Naive thymus-derived CD8-positive, alpha-beta T cell (primary cell): ENCODE measurements around the gene LY9. TPM values are rescaled to one million over a fixed set of nuclear protein-coding genes. Genes with fewer than 3 reads are reported as not detected.
A peak's percentile ranks its signal among the peaks of the same experiment; 100 is the strongest.
"Not testable (repeated sequence)": the region's sequence is repeated elsewhere in the genome, so short reads cannot be mapped to it uniquely, and the experiment has no call there.

ENCODE experiments used
- ATAC-seq, 2 donors: fragments of 150-1000 bp; cut with Tn5 transposase in 1 of 2; sonication (Bioruptor Pico), chemical (Tn5 transposase) in 1 of 2; 1 replicate in 1 of 2; 2 replicates in 1 of 2; pipeline ENCODE4 v1.10.0; 2021; ENCODE audit warnings: mild to moderate bottlenecking in 2 of 2, moderate library complexity in 2 of 2
- POLR2A ChIA-PET: fragments of 350-600 bp; sonication (Branson Sonifier 250); formaldehyde crosslinking; loops from one replicate; lab custom pipeline; 2021; ENCODE audit warnings: antibody characterized with exemption; lab: Charles Lee
- DNase-seq, 10 donors: peaks; one replicate each; pipeline versions ENCODE4 v3.0.0 to v3.0.0-alpha.2; 2020 to 2022
- H3K27ac Mint-ChIP-seq, 10 donors: one replicate each; pipeline ENCODE4 v1.8.0; 2020 to 2022; ENCODE audit warnings: mild to moderate bottlenecking in 10 of 10, mixed read lengths in 10 of 10, moderate library complexity in 4 of 10, inconsistent platforms in 1 of 10
- H3K27me3 Mint-ChIP-seq, 5 donors: one replicate each; pipeline ENCODE4 v1.8.0; 2021 to 2022; ENCODE audit warnings: mixed read lengths in 5 of 5
- H3K36me3 Mint-ChIP-seq, 3 donors: one replicate each; pipeline ENCODE4 v1.8.0; 2020 to 2022; ENCODE audit warnings: mixed read lengths in 3 of 3, mild to moderate bottlenecking in 2 of 3, inconsistent platforms in 1 of 3
- H3K4me1 Mint-ChIP-seq, 4 donors: one replicate each; pipeline ENCODE4 v1.8.0; 2021 to 2022; ENCODE audit warnings: mixed read lengths in 4 of 4
- H3K4me3 Mint-ChIP-seq, 10 donors: one replicate each; pipeline ENCODE4 v1.8.0; 2020 to 2022; ENCODE audit warnings: mild to moderate bottlenecking in 10 of 10, mixed read lengths in 10 of 10, moderate library complexity in 6 of 10, inconsistent platforms in 1 of 10
- H3K9me3 Mint-ChIP-seq, 9 donors: one replicate each; pipeline ENCODE4 v1.8.0; 2020 to 2022; ENCODE audit warnings: mixed read lengths in 9 of 9, mild to moderate bottlenecking in 3 of 9, inconsistent platforms in 1 of 9, moderate library complexity in 1 of 9
- polyA plus RNA-seq, 3 donors: library from polyadenylated mRNA; unstranded; fragments of 300-500 nt; fragmentation: Illumina TruSeq; gene quantifications; one replicate each; pipeline ENCODE4 v1.2.3, GENCODE V29; 2021
- total RNA-seq, 8 experiments: library from RNA in 2 of 8; stranded (reverse) in 2 of 8; gene quantifications; one replicate each; pipeline ENCODE4 v1.2.3 and lab custom pipeline; 2021 to 2026

Gene LY9
- total and polyA plus RNA-seq, 5 experiments from 2014 or later = 150 to 223 (median 167) TPM

DNA sequence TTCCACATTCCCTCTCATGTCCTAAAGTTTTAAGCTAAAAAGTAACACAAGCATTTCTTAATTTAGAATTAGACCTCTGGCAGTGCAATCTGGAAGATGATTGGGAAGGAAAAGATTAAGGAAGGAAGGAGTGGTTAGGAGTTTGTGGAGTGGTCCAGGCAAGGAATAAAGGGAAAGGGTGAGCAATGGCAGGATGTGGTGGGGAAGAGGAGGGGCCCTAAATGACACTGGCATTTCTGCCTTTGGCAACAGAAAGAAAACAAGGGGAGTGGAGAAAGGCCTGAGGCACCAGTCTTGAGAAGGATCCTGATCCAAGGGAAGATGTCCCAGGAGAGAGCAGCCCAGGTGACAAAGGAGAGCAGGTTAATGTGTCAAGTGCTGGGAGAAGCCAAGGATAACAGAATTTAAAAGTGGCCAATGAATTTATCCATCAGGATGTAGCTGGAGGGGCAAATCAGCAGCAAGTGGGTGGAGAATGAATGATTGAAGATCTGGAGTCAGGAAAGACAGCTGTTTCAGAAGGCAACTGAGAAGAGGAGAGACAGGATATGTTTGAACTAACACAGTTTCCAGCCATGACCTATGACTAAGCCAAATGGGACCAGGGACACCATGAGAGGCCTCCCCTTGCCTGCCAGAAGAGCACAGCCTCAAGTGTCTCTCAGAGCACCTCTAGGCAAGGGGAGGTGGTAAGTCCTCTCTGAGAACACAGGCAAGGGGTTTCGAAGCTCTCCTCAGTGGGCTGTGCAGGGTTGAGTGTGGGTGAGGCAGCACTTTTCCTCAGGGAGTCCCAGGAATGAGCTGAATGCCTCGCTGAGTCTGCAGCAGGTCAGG, 20.9 kb upstream of the LY9 start:
- POLR2A ChIA-PET = interaction anchor here (1.2 to 2.5 kb wide), 2 partner anchors 22 to 55 kb away, joined by 3 to 10 read pairs; no protein-coding TSS in a partner anchor
- DNase-seq (no peak), ATAC-seq (no peak)
- no peaks in the 10 kb centered on the region for H3K9me3 Mint-ChIP-seq
- no peak overlapping the region for H3K4me3 Mint-ChIP-seq
- no peaks in the 10 kb centered on the region for H3K36me3 Mint-ChIP-seq
- H3K27ac Mint-ChIP-seq = peak overlapping the region in 6 of 10 donors; percentile 4 to 64 (median 49)
- no peaks in the 10 kb centered on the region for H3K27me3 Mint-ChIP-seq
- H3K4me1 Mint-ChIP-seq = peaks cover 10 to 29% (median 13%) of the 10 kb centered on the region in 4 donors

DNA sequence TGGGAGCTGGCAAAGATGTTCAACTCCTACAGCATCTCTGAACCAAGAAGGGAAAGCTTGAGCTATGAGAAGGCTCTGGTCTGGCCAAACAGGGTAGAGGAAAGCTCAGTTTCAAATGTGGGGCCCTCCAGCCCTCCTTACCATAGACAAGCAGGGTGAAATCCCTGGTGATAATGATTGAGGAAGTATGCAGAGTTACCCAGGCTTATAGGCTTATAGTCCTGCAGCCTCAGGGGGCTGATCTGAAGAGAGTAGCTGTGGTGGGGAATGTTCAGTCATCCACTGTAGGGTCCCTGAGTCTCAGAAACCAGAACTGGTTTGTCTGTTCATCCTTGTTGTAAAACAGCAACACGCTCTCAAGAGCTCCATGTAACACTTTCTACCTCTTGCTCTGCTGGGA, 19.8 kb upstream of the LY9 start:
- POLR2A ChIA-PET = interaction anchor here (1.2 to 2.5 kb wide), 3 partner anchors 21 to 56 kb away, joined by 3 to 10 read pairs (median 7); no protein-coding TSS in a partner anchor
- DNase-seq = no peak
- peak in 1 of 2 donors; percentile 44 for ATAC-seq

DNA sequence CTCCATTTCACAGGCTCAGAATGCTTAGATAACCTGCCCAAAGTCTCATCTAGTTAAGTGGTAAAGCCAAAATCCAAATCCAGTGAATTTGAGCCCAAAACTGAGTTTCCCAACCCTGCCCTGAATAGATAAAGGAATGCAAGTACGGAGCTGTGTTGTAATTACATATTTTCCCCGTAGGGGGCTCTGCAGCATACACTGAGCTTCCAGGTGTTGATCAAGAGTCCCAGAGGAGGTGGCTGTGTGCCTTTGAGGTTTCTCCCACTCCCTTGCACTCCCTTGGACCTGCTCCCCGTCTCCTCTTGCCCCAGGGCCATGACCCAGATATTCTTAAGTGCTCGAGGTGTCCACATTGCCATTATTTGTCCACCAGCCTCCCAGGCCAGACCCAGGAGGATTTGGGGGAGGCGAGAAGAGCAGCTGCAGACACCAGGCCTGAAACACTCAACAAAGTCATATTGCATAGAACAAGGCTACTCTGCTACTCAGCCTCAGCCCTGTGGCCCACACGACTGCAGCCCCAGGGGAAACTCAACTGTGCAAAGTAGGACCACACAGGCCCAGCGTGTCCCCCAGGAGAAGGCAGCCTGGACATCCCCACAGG, 18.4 kb upstream of the LY9 start:
- Mint-ChIP-seq H3K9me3 (no peaks in the 10 kb centered on the region), H3K4me3 (no peak overlapping the region), H3K27ac (peak overlapping the region in 4 of 10 donors; percentile 13 to 62 (median 31)), H3K4me1 (peaks cover 10 to 43% (median 15%) of the 10 kb centered on the region in 4 donors), H3K36me3 (no peaks in the 10 kb centered on the region), H3K27me3 (no peaks in the 10 kb centered on the region)
- POLR2A ChIA-PET = interaction anchor here (0.6 to 2.5 kb wide), 6 partner anchors 9 to 174 kb away, joined by 3 to 14 read pairs (median 5); partner anchors contain the start of gene LY9
- peak in 8 of 10 donors; percentile 26 to 75 (median 61) for DNase-seq
- ATAC-seq = peak; percentile 77 to 80

More for the DNA sequence above, 19.8 kb upstream of the LY9 start:
- peaks cover 10 to 30% (median 13%) of the 10 kb centered on the region in 4 donors for H3K4me1 Mint-ChIP-seq
- no peaks in the 10 kb centered on the region for H3K9me3 Mint-ChIP-seq
- H3K36me3 Mint-ChIP-seq = no peaks in the 10 kb centered on the region
- no peak overlapping the region for H3K4me3 Mint-ChIP-seq
- no peaks in the 10 kb centered on the region for H3K27me3 Mint-ChIP-seq
- peak overlapping the region in 3 of 10 donors; percentile 40 to 53 (median 43) for H3K27ac Mint-ChIP-seq

DNA sequence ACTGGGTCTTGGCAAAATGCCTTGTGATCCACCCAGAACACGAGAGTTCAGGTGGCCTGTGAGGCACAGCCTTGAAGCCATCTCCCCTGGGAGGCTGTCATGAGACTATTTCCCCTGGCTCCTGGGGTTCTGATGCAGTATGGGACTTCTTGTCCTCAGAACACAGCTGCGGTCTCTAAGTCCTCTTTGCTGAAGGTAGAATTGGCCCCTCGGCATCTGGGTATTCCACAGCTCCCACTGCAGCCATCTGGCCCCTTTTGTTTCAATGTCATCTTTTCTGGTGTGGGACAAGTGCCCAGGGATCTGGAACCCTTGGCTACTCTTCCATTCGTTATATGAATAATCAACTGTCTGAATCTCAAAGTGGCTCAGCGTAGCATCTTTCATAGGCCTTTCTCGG, 17.0 kb upstream of the LY9 start:
- H3K36me3 Mint-ChIP-seq = no peaks in the 10 kb centered on the region
- no peak overlapping the region for H3K4me3 Mint-ChIP-seq
- H3K27ac Mint-ChIP-seq = no peak overlapping the region
- no peaks in the 10 kb centered on the region for H3K27me3 Mint-ChIP-seq
- H3K9me3 Mint-ChIP-seq = no peaks in the 10 kb centered on the region
- peaks cover 12 to 46% (median 17%) of the 10 kb centered on the region in 4 donors for H3K4me1 Mint-ChIP-seq
- DNase-seq = no peak
- ATAC-seq = no peak
- POLR2A ChIA-PET = no interaction called here

DNA sequence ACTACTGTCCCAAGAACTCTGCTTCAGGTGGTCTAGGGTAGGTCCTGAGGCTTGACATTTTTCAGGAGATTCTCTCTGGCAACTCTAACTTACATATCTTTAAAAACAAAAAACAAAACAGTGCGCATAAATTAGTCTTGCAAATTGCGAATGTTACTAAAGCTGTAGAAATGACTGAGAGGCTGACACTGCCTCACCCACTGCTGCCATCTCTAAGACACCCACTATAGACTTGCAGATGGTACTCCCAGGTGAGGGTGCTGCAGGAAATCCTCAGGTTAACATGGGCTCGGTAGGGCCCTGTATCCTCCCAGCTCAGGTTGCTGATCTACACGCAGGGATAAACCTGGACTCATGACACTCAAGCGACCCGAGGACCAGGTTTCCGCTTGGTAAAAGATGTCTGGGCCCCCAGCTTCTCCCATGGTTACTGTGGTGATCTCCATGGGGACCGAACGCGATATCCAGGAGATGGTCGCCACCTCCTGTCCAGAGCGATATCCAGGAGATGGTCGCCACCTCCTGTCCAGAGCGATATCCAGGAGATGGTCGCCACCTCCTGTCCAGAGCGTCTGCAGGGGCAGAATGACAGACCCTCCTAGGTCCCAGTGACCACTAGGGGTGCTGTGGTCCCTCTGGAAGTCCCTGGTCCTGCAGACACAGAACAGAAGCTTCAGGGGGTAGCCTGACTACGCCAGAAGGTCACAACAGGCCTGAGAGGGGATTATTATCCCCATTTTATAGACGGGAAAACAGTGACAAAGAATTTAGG, 16.2 kb upstream of the LY9 start:
- no peak overlapping the region for H3K4me3 Mint-ChIP-seq
- no peaks in the 10 kb centered on the region for H3K9me3 Mint-ChIP-seq
- peaks cover 10 to 44% (median 14%) of the 10 kb centered on the region in 4 donors for H3K4me1 Mint-ChIP-seq
- ATAC-seq (peak; percentile 55 to 60), DNase-seq (peak in 8 of 10 donors; percentile 19 to 68 (median 39))
- no peaks in the 10 kb centered on the region for H3K27me3 Mint-ChIP-seq
- H3K27ac Mint-ChIP-seq = no peak overlapping the region
- POLR2A ChIA-PET = interaction anchor here (0.6 to 1.4 kb wide), 6 partner anchors 10 to 144 kb away, joined by 3 to 5 read pairs (median 3); partner anchors contain the start of gene LY9
- H3K36me3 Mint-ChIP-seq = no peaks in the 10 kb centered on the region

DNA sequence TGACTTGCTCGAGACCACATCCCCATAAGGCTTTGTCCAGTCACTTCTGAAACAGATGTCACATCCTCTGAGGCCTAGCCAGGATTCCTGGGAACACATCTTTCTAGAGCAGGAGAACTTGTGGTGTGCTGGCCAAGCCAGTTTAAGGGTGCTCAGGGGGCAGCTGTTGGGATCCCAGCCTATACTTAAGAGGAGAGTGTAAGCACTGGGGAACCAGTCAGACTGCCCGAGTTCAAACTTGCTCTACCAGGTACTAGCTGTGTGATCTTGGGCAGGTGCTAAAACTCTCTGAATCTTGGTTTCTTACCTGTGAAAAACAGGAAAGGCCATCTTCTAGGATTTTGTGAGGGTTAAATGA, 15.6 kb upstream of the LY9 start:
- Mint-ChIP-seq H3K4me3 (no peak overlapping the region), H3K27ac (no peak overlapping the region), H3K4me1 (peaks cover 6 to 39% (median 9%) of the 10 kb centered on the region in 4 donors), H3K27me3 (no peaks in the 10 kb centered on the region), H3K36me3 (no peaks in the 10 kb centered on the region), H3K9me3 (no peaks in the 10 kb centered on the region)
- no peak for DNase-seq
- no peak for ATAC-seq
- POLR2A ChIA-PET = interaction anchor here (0.6 to 1.4 kb wide), 5 partner anchors 11 to 145 kb away, joined by 3 to 5 read pairs (median 3); partner anchors contain the start of gene LY9

DNA sequence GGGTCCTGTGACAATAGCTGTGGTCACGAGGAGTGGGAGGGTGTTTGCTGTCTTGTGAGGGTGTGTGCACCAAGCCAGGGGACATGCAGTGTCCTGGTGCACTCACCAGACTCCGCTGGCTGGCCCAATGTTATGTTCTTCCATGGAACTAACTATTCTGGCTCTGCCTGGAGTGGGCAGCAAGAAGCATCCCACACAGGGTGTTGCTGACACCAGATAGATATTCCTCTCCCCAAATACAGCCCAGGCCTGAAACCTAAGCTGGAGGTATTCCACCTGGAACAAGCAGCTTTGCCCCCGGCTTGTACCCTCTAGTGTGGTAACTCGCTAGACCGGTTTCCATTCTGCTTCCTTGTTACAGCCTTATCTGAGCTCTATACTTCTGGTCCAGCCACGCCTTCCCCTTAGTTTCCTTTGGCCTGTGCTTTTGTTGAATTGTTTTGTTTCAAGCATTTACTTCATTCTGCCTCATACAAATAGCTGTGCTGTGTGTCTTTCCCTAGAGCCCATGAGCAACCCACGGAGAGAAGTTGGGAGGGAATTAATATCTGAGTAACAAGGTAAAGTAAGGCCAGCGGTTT, 14.7 kb upstream of the LY9 start:
- peak overlapping the region in 1 of 10 donors; percentile 90 for H3K27ac Mint-ChIP-seq
- no peaks in the 10 kb centered on the region for H3K36me3 Mint-ChIP-seq
- no peaks in the 10 kb centered on the region for H3K9me3 Mint-ChIP-seq
- POLR2A ChIA-PET = interaction anchor here (0.5 to 1.2 kb wide), 4 partner anchors 12 to 65 kb away, joined by 3 to 4 read pairs (median 3); no protein-coding TSS in a partner anchor
- H3K27me3 Mint-ChIP-seq = no peaks in the 10 kb centered on the region
- peaks cover 6 to 31% (median 9%) of the 10 kb centered on the region in 4 donors for H3K4me1 Mint-ChIP-seq
- H3K4me3 Mint-ChIP-seq = no peak overlapping the region
- no peak for DNase-seq
- no peak for ATAC-seq

DNA sequence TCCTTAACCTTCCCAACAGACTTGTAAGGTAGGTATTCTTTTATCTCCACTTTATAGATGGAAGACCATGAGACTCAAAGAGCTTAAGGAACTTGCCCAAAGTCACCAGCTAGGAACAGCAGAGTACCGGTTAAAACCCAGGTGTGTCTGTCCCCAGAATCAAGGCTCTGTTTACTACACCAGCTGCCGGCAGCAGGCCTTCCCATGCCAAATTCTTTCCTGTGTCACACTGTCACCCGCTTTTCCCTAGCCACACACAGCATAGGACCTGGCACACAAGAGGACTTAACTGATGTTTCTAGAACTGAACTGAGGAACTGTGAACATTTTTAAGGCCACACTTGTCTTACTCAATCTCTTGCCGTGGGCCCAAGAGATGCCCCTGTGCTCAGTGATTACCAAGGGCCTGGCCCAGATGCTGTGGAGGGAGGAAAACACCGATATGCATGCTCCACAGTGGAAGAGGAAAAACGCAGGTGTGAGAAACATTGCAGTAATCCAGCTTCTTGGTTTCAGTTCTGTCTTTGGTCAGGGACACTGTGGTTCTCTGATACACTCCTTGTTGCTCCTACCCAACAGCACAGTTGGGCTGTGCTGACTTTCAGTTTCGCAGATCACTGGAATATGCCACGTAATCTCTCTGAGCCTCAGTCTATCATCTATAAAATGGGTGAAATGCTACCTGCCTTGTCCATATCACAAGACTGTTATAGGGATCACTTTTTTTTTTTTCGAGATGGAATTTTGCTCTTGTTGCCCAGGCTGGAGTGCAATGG, 13.9 kb upstream of the LY9 start:
- H3K27ac Mint-ChIP-seq = peak overlapping the region in 2 of 10 donors; percentile 36 to 90
- ATAC-seq = peak in 1 of 2 donors; percentile 50
- H3K4me3 Mint-ChIP-seq = peak overlapping the region in 3 of 10 donors; percentile 25 to 38 (median 25)
- H3K9me3 Mint-ChIP-seq = no peaks in the 10 kb centered on the region
- H3K4me1 Mint-ChIP-seq = peaks cover 6 to 26% (median 9%) of the 10 kb centered on the region in 4 donors
- POLR2A ChIA-PET = interaction anchor here (0.5 to 0.9 kb wide), 2 partner anchors 17 to 64 kb away, joined by 3 to 4 read pairs; no protein-coding TSS in a partner anchor
- no peak for DNase-seq
- no peaks in the 10 kb centered on the region for H3K36me3 Mint-ChIP-seq
- H3K27me3 Mint-ChIP-seq = no peaks in the 10 kb centered on the region

DNA sequence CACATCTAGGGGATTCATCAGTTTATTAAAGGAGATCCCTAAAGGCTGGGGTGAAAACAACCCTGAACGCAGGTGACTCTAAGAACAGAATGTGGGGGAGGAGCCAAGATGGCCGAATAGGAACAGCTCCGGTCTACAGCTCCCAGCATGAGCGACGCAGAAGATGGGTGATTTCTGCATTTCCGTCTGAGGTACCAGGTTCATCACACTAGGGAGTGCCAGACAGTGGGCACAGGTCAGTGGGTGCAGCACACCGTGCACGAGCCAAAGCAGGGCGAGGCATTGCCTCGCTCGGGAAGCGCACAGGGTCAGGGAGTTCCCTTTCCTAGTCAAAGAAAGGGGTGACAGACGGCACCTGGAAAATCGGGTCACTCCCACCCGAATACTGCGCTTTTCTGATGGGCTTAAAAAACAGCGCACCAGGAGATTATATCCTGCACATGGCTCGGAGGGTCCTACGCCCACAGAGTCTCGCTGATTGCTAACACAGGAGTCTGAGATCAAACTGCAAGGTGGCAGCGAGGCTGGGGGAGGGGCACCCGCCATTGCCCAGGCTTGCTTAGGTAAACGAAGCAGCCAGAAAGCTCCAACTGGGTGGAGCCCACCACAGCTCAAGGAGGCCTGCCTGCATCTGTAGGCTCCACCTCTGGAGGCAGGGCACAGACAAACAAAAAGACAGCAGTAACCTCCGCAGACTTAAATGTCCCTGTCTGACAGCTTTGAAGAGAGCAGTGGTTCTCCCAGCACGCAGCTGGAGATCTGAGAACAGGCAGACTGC, 12.8 kb upstream of the LY9 start:
- DNase-seq = peak in 4 of 10 donors; percentile 20 to 38 (median 27)
- POLR2A ChIA-PET = not testable (repeated sequence)

DNA sequence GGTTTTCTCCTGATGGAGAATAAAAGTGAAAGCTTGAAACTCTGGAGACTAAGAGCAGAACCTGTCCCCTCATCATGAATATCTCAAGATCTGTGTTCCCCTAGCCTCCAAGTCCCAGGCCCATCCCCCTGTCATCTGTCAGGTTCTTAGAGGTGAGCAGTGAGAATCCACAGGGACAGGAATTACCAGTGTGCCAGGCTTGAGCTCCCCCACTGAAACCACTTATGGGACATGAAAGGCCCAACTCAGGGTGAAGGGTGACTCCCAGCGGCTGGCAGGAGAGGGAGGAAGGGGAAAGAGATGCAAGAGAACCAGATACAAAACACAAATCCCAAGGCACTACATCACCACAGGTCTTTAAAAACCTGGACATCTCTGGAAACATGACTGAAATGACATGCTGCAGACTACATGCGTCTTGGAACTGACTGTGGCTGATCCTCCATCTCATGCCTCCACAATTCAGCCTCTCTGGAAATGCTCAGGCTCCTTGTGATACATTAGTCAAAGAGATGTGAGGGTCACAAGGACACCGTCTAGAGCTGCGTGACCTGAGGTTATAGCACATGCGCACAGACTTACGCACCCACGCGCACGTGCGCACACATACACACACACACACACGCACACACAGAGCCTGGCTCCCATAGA, 6.8 kb upstream of the LY9 start:
- Mint-ChIP-seq H3K4me1 (peaks cover 2 to 22% (median 8%) of the 10 kb centered on the region in 4 donors), H3K9me3 (no peaks in the 10 kb centered on the region), H3K4me3 (peak overlapping the region in 1 of 10 donors; percentile 50), H3K36me3 (no peaks in the 10 kb centered on the region), H3K27me3 (no peaks in the 10 kb centered on the region), H3K27ac (peak overlapping the region in 3 of 10 donors; percentile 4 to 93 (median 64))
- POLR2A ChIA-PET = no interaction called here
- no peak for ATAC-seq
- no peak for DNase-seq

More for the DNA sequence above, 12.8 kb upstream of the LY9 start:
- H3K9me3 Mint-ChIP-seq, ATAC-seq, H3K27me3 Mint-ChIP-seq, H3K36me3 Mint-ChIP-seq: not testable (repeated sequence)
- H3K27ac Mint-ChIP-seq = peak overlapping the region in 3 of 10 donors; percentile 52 to 90 (median 57)
- H3K4me1 Mint-ChIP-seq = peaks cover 0 to 18% (median 4%) of the 10 kb centered on the region in 4 donors
- H3K4me3 Mint-ChIP-seq = peak overlapping the region in 1 of 10 donors; percentile 22
